Endothelial cell (in vitro differentiated cells): ENCODE data around the gene MVB12A. TPM values are rescaled to one million over a fixed set of nuclear protein-coding genes. Genes with fewer than 3 reads are reported as not detected.
A peak's percentile ranks its signal among the peaks of the same experiment; 100 is the strongest.

ENCODE experiments used
- DNase-seq: peaks from one replicate; pipeline ENCODE4 v3.0.0; 2021; ENCODE audit warnings: low spot score
- H3K27ac Mint-ChIP-seq: one replicate; pipeline ENCODE4 v1.8.0; 2021; ENCODE audit warnings: mixed read lengths, inconsistent platforms; ENCODE audit not compliant: unreplicated experiment
- H3K27me3 Mint-ChIP-seq: one replicate; pipeline ENCODE4 v1.8.0; 2021; ENCODE audit warnings: mild to moderate bottlenecking, moderate library complexity, mixed read lengths, inconsistent platforms; ENCODE audit not compliant: unreplicated experiment
- H3K36me3 Mint-ChIP-seq: one replicate; pipeline ENCODE4 v1.8.0; 2021; ENCODE audit warnings: mild to moderate bottlenecking, low read depth, mixed read lengths, inconsistent platforms; ENCODE audit not compliant: unreplicated experiment
- H3K4me1 Mint-ChIP-seq: one replicate; pipeline ENCODE4 v1.8.0; 2021; ENCODE audit warnings: mild to moderate bottlenecking, mixed read lengths, inconsistent platforms; ENCODE audit not compliant: unreplicated experiment
- H3K4me3 Mint-ChIP-seq: one replicate; pipeline ENCODE4 v1.8.0; 2021; ENCODE audit warnings: mild to moderate bottlenecking, mixed read lengths, inconsistent platforms; ENCODE audit not compliant: unreplicated experiment
- H3K9me3 Mint-ChIP-seq: one replicate; pipeline ENCODE4 v1.8.0; 2021; ENCODE audit warnings: mixed read lengths, inconsistent platforms; ENCODE audit not compliant: unreplicated experiment
- total RNA-seq: library from RNA; stranded (reverse); fragmentation: NEBNext Ultra II Directional; extraction: Animal tissue kit (Norgen Biotek cat#: 25700); gene quantifications from one replicate; pipeline ENCODE4 v1.2.1, GENCODE V29; 2021; ENCODE audit not compliant: unreplicated experiment
- TF ChIP-seq, protein P1 (sequence below): fragments of 200-600 bp; sonication (generic); IDR thresholded peaks from one replicate; pipeline ENCODE4 v1.5.0; 2021; ENCODE audit warnings: antibody characterized with exemption; ENCODE audit not compliant: unreplicated experiment

Gene MVB12A
- total RNA-seq, 1 donor from 2014 or later = 107 TPM

DNA sequence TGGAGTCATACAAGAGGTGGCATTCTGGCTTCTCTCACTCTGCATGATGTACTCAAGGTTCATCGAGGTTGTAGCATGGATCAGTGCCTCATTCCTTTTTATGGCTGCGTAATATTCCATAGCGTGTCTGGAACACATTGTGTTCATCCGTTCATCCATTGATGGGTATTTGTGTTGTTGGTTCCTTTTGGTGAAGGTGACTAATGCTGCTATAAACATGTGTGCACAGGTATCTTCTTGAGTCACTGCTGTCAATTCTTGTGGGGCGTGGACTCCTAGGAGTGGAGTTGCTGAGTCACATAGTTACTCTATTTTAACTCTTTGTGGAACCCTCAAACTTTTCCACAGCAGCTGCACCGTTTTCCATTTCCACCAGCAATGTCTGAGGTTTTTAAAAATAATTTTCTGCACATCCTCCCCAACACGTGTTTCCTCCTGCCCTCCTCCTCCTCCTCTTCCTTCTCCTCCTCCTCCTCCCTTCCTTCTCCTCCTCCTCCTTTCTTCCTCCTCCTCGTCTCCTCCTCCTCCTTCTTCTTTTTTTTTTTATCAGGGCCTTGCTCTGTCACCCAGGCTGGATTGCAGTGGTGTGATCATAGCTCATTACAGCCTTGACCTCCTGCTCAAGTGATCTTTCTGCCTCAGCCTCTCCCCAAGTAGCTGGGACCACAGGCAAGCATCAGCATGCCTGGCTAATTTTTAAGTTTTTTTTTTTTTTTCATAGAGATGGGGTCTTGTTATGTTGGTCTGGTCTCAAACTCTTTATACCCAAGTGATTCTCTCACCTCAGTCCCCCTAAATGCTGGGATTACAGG lies 30.6 kb downstream of the MVB12A start:
- Mint-ChIP-seq H3K36me3 (no peaks in the 10 kb centered on the region), H3K27me3 (peaks cover 12% of the 10 kb centered on the region), H3K4me3 (no peak overlapping the region), H3K27ac (no peak overlapping the region), H3K4me1 (no peaks in the 10 kb centered on the region), H3K9me3 (no peaks in the 10 kb centered on the region)
- DNase-seq = no peak
- TF ChIP-seq, protein P1, sequence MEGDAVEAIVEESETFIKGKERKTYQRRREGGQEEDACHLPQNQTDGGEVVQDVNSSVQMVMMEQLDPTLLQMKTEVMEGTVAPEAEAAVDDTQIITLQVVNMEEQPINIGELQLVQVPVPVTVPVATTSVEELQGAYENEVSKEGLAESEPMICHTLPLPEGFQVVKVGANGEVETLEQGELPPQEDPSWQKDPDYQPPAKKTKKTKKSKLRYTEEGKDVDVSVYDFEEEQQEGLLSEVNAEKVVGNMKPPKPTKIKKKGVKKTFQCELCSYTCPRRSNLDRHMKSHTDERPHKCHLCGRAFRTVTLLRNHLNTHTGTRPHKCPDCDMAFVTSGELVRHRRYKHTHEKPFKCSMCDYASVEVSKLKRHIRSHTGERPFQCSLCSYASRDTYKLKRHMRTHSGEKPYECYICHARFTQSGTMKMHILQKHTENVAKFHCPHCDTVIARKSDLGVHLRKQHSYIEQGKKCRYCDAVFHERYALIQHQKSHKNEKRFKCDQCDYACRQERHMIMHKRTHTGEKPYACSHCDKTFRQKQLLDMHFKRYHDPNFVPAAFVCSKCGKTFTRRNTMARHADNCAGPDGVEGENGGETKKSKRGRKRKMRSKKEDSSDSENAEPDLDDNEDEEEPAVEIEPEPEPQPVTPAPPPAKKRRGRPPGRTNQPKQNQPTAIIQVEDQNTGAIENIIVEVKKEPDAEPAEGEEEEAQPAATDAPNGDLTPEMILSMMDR = no peak

DNA sequence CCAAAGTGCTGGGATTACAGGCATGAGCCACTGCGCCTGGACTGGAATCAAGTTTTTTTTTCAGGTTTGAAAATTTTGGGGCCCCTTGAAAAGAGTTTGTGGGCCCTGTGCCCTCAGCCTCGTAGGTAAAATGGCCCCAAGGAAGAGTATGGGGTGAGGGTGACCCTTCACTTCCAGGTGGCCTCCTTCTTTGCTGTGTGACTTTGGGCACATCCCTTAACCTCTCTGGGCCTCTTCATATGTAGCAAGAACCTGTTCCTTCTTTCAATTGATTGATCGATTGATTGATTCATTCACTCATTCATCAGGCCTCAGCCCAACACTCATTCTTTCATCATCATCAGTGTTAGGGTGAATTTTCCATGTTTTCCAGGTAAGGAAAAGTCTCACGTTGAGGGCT lies 32.0 kb downstream of the MVB12A start:
- Mint-ChIP-seq H3K4me1 (no peaks in the 10 kb centered on the region), H3K9me3 (no peaks in the 10 kb centered on the region), H3K27me3 (peaks cover 12% of the 10 kb centered on the region), H3K4me3 (no peak overlapping the region), H3K27ac (no peak overlapping the region), H3K36me3 (no peaks in the 10 kb centered on the region)
- TF ChIP-seq, protein P1 = no peak
- DNase-seq = no peak

DNA sequence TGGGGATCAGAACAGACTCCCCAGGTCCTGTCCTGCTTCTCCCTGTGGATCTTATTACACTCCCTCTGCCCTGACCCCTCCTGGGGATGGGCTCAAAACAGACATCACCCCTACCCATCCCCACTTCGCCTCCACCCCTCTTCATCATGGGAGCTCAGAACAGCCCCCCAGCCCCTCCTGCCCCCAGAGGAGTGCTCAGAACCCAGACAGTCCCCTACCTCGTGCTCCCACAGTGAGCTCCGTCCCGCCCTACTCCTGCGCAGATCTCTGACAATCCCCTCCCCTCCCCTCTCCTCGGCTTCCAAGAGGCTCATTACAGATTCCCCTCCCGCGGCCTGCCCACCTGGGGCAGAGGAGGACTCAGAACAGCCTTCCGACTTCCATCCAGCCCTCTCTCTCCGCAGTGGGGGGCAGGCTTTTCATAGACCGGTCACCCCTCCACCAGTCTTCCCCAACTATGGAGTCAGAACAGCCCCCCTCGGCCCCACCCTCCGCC lies 34.8 kb downstream of the MVB12A start:
- H3K27me3 Mint-ChIP-seq = peaks cover 9% of the 10 kb centered on the region
- DNase-seq = no peak
- H3K27ac Mint-ChIP-seq = no peak overlapping the region
- no peaks in the 10 kb centered on the region for H3K36me3 Mint-ChIP-seq
- H3K4me3 Mint-ChIP-seq = no peak overlapping the region
- H3K4me1 Mint-ChIP-seq = no peaks in the 10 kb centered on the region
- TF ChIP-seq, protein P1 = no peak
- no peaks in the 10 kb centered on the region for H3K9me3 Mint-ChIP-seq

DNA sequence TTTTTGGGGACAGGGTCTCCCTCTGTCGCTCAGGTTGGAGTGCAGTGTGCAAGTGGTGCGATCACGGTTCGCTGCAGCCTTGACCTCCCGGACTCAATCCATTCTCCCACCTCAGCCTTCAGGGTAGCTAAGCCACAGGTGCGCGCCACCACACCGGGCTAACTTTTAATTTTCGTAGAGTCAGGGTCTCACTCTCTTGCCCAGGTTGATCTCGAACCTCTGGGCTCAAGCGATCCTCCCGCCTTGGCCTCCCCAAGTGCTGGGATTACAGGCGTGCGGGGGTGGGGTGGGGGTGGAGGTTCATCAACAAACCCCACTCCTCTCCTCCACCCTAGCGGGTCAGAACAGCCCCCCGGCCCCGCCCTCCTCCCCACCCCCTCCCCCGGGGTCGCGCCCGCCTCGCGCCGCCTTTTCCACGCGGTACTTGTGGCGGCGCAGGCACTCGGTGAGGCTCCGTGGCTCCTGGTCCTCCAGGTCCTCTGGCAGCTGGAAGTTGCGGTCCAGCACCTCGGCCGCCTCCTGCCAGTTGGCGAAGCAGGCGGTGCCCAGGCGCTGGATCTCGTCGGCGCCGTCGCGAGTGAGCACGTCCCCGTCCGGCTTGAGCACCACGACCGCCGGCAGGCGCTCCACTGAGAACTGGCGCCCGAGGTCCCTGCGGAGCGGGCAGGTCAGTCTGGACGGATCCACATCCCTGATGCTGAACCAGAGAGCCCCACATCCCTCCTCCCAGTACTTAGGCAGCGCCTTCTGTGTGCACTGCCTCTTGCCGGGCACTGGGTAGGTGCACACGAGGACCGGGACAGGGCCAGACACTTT lies 35.7 kb downstream of the MVB12A start:
- TF ChIP-seq, protein P1 = no peak
- DNase-seq = peak; percentile 22
- Mint-ChIP-seq H3K4me1 (no peaks in the 10 kb centered on the region), H3K27ac (no peak overlapping the region), H3K4me3 (no peak overlapping the region), H3K9me3 (no peaks in the 10 kb centered on the region), H3K36me3 (no peaks in the 10 kb centered on the region), H3K27me3 (peaks cover 6% of the 10 kb centered on the region)
